Activated B cell treated with CpG ODN at 0.5 μM for 24 hours (primary cell): ENCODE results near the gene PARVB. TPM values are rescaled to one million over a fixed set of nuclear protein-coding genes. Genes with fewer than 3 reads are reported as not detected.
A peak's percentile ranks its signal among the peaks of the same experiment; 100 is the strongest.

Source experiments
- ATAC-seq: fragments of 200-7000 bp; cut with Tn5 transposase; one replicate; pipeline ENCODE4 v1.10.0; 2021; ENCODE audit warnings: low read depth, mild to moderate bottlenecking, moderate library complexity
- CTCF ChIA-PET: fragments of 350-600 bp; sonication (Branson Sonifier 250); formaldehyde crosslinking; loops from one replicate; lab custom pipeline; 2021; ENCODE audit warnings: antibody characterized with exemption; lab: Charles Lee
- POLR2A ChIA-PET: fragments of 350-600 bp; sonication (Branson Sonifier 250); formaldehyde crosslinking; loops from one replicate; lab custom pipeline; 2021; ENCODE audit warnings: antibody characterized with exemption; lab: Charles Lee
- DNase-seq: peaks from one replicate; pipeline ENCODE4 v3.0.0; 2022
- H3K27ac Mint-ChIP-seq: one replicate; pipeline ENCODE4 v1.8.0; 2020; ENCODE audit warnings: mixed read lengths
- H3K27me3 Mint-ChIP-seq: one replicate; pipeline ENCODE4 v1.8.0; 2021; ENCODE audit warnings: mixed read lengths
- H3K36me3 Mint-ChIP-seq: one replicate; pipeline ENCODE4 v1.8.0; 2021; ENCODE audit warnings: low read depth, mixed read lengths
- H3K4me1 Mint-ChIP-seq: one replicate; pipeline ENCODE4 v1.8.0; 2021; ENCODE audit warnings: mixed read lengths
- H3K4me3 Mint-ChIP-seq: one replicate; pipeline ENCODE4 v1.8.0; 2020; ENCODE audit warnings: mild to moderate bottlenecking, mixed read lengths
- H3K9me3 Mint-ChIP-seq: one replicate; pipeline ENCODE4 v1.8.0; 2020; ENCODE audit warnings: mixed read lengths
- intact Hi-C: fragments of 100-400 bp; cut with micrococcal nuclease; formaldehyde crosslinking; loops from one replicate; pipeline ENCODE4 v1.15.1; 2024
- total RNA-seq: library from RNA; stranded (reverse); gene quantifications from 2 replicates; pipeline ENCODE4 v1.2.3, GENCODE V29; 2022
- TF ChIP-seq, protein P1 (sequence below): fragments of 200-600 bp; IDR thresholded peaks from one replicate; pipeline ENCODE4 v1.8.0; 2022; ENCODE audit warnings: antibody characterized with exemption, mild to moderate bottlenecking

PARVB gene
- total RNA-seq, 1 donor from 2014 or later: 53.5 TPM

DNA sequence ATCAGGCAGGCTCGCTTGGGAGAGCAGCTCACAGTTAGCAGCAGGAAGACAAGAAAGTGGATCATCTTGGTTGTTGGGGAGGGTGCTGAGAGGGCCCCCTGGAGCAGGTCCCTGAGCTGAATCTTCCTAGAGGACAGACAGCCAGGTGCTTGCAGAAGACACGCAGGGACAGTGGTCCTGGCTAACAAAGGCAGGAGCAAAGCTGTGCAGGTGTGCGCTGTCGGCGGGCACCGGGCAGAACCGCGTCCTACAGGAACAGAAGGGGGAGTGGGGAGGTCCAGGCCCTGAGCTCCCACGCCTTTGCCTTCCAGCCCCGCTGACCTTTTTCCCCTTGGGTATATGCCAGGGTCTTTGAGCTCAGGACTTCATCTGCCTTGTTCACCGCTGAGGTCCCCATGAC, 30.1 kb upstream of the PARVB start:
- intact Hi-C loops: loop anchor here (5.0 kb wide), 1 partner anchor 338 kb away; no protein-coding TSS in a partner anchor
- peaks cover 82% of the 10 kb centered on the region for H3K36me3 Mint-ChIP-seq
- ATAC-seq: no peak
- ChIA-PET POLR2A (interaction anchor here (1.1 to 5.8 kb wide), 5 partner anchors 32 to 187 kb away, joined by 3 to 61 read pairs (median 6); partner anchors contain the start of genes PARVB and PARVG), CTCF (interaction anchor here (0.8 to 11.3 kb wide), 31 partner anchors 9 to 632 kb away, joined by 3 to 537 read pairs (median 6); partner anchors contain the start of gene PARVB)
- DNase-seq: no peak
- no peaks in the 10 kb centered on the region for H3K9me3 Mint-ChIP-seq
- no peaks in the 10 kb centered on the region for H3K27me3 Mint-ChIP-seq
- TF ChIP-seq, protein P1, sequence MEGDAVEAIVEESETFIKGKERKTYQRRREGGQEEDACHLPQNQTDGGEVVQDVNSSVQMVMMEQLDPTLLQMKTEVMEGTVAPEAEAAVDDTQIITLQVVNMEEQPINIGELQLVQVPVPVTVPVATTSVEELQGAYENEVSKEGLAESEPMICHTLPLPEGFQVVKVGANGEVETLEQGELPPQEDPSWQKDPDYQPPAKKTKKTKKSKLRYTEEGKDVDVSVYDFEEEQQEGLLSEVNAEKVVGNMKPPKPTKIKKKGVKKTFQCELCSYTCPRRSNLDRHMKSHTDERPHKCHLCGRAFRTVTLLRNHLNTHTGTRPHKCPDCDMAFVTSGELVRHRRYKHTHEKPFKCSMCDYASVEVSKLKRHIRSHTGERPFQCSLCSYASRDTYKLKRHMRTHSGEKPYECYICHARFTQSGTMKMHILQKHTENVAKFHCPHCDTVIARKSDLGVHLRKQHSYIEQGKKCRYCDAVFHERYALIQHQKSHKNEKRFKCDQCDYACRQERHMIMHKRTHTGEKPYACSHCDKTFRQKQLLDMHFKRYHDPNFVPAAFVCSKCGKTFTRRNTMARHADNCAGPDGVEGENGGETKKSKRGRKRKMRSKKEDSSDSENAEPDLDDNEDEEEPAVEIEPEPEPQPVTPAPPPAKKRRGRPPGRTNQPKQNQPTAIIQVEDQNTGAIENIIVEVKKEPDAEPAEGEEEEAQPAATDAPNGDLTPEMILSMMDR: no peak
- H3K4me3 Mint-ChIP-seq: no peak overlapping the region
- peaks cover 50% of the 10 kb centered on the region for H3K4me1 Mint-ChIP-seq
- H3K27ac Mint-ChIP-seq: peak overlapping the region; percentile 59

DNA sequence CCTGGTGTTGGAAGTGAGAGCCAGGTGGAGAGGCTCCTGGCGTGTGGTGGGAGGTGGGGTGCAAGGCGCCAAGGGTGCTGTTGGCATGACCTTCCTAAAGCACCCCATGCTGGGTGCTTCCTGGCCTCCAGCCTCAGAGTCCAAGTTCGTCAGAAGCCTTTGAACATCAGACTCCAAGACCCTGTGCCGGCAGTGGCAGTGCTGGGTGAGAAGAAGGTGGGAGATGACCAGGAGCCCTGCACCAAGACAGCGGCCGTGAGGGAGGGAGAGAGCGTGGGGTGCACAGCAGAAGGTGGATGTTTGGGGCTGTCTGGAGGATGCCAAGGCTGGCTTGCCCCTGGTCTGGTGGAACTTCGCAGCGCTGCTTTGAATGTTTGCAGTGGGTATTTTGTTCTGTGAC, 29.7 kb upstream of the PARVB start:
- ATAC-seq (no peak), DNase-seq (no peak)
- ChIA-PET CTCF (interaction anchor here (1.2 to 11.3 kb wide), 14 partner anchors 10 to 632 kb away, joined by 3 to 537 read pairs (median 14); partner anchors contain the start of gene PARVB), POLR2A (interaction anchor here (1.1 to 5.8 kb wide), 4 partner anchors 31 to 187 kb away, joined by 3 to 61 read pairs (median 24); partner anchors contain the start of genes PARVB and PARVG)
- Mint-ChIP-seq H3K4me3 (no peak overlapping the region), H3K36me3 (peaks cover 80% of the 10 kb centered on the region), H3K27ac (peak overlapping the region; percentile 82), H3K9me3 (no peaks in the 10 kb centered on the region), H3K27me3 (no peaks in the 10 kb centered on the region), H3K4me1 (peaks cover 54% of the 10 kb centered on the region)
- TF ChIP-seq, protein P1: no peak
- intact Hi-C loops: loop anchor here (5.0 kb wide), 1 partner anchor 338 kb away; no protein-coding TSS in a partner anchor

DNA sequence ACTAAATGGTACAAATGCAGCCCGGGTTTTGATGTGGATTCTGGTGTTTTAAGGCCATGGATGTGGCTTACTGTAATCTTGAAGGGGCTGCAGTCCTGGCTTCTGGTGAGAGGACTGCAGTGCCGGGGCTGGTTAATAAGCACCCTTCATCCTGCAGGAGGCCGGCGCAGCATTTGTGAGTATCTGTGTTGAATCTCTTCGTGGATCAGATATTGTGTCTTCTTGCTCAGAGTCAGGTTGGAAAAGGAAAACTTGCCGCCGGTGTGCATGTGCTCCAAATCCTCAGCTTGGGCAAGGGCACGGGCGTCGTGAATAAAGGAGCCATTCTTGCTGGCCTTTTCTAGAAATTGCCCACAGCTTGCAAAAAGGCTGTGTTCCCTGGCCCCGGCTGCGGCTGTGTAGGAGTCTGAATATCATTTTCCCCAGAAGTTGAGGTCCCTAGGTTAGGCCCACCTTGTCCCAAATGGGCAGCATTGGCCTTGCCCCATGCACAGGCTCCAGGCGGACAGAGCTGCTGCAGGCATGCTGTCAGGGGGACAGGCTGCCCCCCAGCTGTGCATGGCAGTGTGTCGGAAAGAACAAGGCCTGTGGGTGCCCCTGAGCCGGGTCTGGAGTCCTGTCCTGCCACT, 28.9 kb upstream of the PARVB start:
- ATAC-seq: no peak
- TF ChIP-seq, protein P1: no peak
- DNase-seq: no peak
- no peaks in the 10 kb centered on the region for H3K9me3 Mint-ChIP-seq
- intact Hi-C loops: loop anchor here (5.0 kb wide), 1 partner anchor 187 kb away; the partner anchor contains the start of gene PARVG
- H3K27me3 Mint-ChIP-seq: no peaks in the 10 kb centered on the region
- peaks cover 61% of the 10 kb centered on the region for H3K4me1 Mint-ChIP-seq
- ChIA-PET POLR2A (interaction anchor here (0.7 to 5.8 kb wide), 6 partner anchors 30 to 91 kb away, joined by 3 to 61 read pairs (median 7); partner anchors contain the start of genes PARVB and SAMM50), CTCF (interaction anchor here (0.8 to 11.3 kb wide), 9 partner anchors 17 to 631 kb away, joined by 3 to 537 read pairs (median 13); partner anchors contain the start of gene PARVB)
- peaks cover 74% of the 10 kb centered on the region for H3K36me3 Mint-ChIP-seq
- peak overlapping the region; percentile 82 for H3K27ac Mint-ChIP-seq
- peak overlapping the region; percentile 60 for H3K4me3 Mint-ChIP-seq

DNA sequence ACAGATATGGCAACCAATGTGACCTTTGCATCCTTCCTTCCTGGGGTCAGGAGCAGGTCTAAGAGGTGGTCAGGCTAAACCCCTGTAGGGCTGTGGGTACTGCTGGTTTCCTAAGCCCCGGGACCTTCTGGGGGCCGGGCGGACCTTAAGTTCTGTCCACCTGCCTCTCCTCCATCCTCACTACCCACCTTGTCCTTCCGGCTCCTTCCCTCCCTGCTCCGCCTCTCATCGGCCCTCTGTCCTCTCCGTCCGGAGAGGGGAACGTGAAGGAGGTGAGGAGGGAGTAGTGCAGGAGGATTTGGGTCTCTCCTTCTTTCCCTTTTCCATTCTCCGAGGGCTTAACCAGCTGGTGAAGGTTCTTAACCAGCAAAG, 28.3 kb upstream of the PARVB start:
- no peaks in the 10 kb centered on the region for H3K9me3 Mint-ChIP-seq

More for the DNA sequence above, 28.3 kb upstream of the PARVB start:
- ATAC-seq (no peak), DNase-seq (no peak)
- peak overlapping the region; percentile 94 for H3K27ac Mint-ChIP-seq
- TF ChIP-seq, protein P1: no peak
- H3K27me3 Mint-ChIP-seq: no peaks in the 10 kb centered on the region
- ChIA-PET POLR2A (interaction anchor here (1.0 to 5.8 kb wide), 6 partner anchors 30 to 112 kb away, joined by 3 to 61 read pairs (median 7); partner anchors contain the start of genes PARVB and SAMM50), CTCF (interaction anchor here (0.7 to 11.3 kb wide), 8 partner anchors 13 to 631 kb away, joined by 3 to 537 read pairs (median 4); partner anchors contain the start of gene PARVB)
- intact Hi-C loops: loop anchor here (1.0 to 5.0 kb wide), 5 partner anchors 30 to 187 kb away; partner anchors contain the start of genes PARVG and SAMM50
- H3K4me3 Mint-ChIP-seq: peak overlapping the region; percentile 90
- peaks cover 65% of the 10 kb centered on the region for H3K4me1 Mint-ChIP-seq
- H3K36me3 Mint-ChIP-seq: peaks cover 70% of the 10 kb centered on the region
